GM19468 (cell line): ENCODE results near the gene NKTR.

Experiments used
- ATAC-seq: cut with Tn5 transposase; IDR thresholded peaks from one replicate; pipeline ENCODE4 v1.9.1; 2021; ENCODE audit warnings: mild to moderate bottlenecking, moderate library complexity, moderate number of reproducible peaks; ENCODE audit not compliant: unreplicated experiment; ENCODE audit errors: extremely low read depth

NKTR gene

DNA sequence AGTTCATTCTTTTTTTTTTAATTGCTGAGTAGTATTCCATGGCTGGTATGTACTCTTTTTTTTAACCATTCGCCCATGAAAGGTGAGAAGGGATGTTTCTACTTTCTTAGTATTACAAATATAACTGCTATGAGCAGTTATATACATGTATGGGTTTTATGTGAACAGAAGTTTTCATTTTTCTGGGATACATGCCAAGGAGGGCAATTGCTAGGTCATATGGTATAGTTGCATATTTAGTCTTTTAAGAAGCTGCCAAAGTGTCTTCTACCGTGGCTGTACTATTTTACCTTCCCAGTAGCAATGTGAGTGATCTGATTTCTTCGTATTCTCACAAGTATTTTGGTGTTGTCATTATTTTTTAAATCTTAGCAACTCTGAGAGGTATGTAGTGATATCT lies 73.7 kb downstream of the NKTR start:
- no peak for ATAC-seq

DNA sequence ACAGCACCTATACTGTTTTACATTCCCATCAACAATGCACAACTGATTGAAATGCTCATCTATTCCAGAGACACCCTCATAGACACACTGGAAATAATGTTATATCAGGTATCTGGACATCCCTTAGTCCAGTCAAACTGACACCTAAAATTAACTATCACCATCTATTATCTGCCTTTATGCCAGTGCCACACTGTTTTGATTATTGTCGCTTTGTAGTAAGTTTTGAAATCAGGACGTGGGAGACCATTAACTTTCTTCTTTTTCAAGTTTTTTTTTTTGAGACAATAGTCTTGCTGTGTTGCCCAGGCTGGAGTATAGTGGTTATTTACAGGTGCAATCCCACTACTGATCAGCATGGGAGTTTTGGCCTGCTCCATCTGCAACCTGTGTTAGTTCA lies 75.4 kb downstream of the NKTR start:
- no peak for ATAC-seq

DNA sequence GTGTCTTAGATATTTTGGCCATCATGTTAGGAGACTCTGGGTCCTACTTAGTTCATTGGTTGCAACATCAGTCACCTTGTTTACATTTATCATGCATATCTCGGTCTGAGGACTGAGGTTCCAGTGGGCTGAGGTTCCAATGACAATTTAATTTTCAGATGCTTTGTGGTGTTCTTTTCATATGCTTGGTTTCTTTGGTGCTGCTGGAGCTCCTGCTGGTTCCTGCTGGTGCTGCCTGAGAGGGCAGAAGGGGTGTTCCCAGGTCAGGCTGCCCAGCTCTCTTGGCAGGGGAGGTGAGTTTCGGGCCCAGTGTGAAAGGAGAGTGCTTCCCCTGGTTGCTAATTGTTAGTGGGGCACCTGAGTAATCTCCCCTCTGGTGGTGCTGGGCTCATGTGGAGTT lies 78.0 kb downstream of the NKTR start:
- ATAC-seq: no peak

DNA sequence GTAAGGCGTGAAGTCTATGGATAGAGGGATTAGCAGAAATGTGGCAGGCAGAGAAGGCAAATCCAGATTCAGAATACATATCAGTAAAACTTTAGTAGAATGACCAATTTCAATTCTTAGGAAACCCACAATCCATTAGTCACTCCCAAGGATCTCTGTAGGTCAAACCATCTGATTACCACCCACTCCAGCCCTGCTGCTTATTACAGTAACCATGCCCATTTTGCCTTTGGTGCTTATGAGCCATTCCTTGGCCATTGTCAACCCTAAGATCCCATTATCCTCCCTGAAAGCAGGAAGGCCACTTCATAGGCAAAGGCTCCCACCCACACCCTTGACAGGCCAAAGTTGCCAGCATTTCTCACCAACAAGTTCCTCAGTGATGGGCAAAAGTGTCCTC lies 79.8 kb downstream of the NKTR start:
- ATAC-seq: no peak

DNA sequence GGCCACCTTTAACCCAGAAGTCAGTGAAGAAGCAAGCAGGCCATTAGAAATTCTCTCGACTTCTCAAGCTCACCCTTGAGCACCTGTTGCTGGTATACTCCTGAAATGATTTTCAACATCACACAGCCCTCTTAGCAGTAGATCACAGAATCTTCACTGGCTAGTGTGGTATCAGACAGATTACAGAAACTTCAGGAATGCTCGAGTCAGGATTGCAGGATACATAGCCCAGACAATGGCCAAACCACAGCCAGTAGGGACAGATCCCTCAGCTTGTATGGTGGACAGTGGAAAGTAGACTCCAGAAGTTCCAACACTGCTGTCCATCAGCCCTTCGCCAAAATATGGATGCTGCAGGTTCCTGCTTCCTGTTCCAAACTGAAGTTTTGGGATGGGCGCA lies 80.3 kb downstream of the NKTR start:
- ATAC-seq: no peak

DNA sequence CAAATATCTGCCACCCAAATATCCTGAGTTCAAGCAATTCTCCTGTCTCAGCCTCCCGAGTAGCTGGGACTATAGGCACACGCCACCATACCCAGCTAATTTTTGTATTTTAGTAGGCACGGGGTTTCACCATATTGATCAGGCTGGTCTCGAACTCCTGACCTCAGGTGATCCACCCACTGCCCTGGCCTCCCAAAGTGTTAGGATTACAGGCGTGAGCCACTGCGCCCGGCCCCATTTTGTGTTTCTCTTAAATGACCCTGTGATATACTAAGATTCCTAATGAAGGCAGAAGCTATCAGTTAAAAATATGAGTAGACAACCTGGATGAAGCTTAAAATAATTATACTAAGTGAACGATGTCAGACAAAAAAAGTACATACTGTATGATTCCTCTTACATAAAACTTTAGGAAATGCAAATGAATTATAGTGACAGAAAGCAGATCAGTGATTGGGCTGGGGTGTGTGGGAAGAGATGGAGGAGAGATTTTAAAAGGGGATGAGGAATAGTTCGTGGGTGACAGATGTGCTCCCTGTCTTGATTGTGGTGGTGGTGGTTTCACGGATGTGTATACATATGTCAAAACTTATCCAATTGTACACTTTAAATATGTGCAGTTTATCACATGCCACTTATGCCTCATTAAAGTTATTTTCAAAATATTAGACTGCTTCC lies 81.0 kb downstream of the NKTR start:
- no peak for ATAC-seq

DNA sequence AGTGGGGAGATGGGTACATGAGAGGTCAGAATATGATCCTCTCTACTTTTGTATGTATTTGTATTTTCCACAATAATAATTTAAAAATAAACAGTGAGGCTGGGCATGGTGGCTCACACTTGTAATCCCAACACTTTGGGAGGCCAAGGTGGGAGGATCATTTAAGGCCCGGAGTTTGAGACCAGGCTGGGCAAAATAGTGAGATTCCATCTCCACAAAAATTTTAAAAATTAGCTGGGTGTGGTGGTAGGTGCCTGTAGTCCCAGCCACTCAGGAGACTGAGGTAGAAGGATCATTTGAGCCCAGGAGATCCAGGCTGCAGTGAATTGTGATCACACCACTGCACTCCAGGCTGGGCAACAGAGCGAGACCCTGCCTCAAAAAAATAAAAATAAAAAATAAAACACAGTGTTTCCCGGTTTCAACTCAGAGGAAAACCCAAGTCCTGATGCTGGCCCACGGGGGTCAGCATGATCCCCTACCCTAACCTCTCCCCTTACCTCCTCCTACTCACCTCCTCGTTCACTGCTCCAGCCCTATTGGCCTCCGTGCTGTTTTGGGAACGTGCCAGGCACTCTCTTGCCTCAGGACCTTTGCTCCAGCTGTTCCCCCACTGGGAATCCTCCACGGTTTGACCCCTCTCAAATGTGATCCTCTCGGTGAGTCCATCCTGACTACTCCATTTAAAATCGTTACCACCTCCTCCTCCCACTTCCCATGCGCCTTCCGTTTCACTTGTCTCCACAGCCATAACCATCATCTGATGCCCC lies 82.0 kb downstream of the NKTR start:
- no peak for ATAC-seq

DNA sequence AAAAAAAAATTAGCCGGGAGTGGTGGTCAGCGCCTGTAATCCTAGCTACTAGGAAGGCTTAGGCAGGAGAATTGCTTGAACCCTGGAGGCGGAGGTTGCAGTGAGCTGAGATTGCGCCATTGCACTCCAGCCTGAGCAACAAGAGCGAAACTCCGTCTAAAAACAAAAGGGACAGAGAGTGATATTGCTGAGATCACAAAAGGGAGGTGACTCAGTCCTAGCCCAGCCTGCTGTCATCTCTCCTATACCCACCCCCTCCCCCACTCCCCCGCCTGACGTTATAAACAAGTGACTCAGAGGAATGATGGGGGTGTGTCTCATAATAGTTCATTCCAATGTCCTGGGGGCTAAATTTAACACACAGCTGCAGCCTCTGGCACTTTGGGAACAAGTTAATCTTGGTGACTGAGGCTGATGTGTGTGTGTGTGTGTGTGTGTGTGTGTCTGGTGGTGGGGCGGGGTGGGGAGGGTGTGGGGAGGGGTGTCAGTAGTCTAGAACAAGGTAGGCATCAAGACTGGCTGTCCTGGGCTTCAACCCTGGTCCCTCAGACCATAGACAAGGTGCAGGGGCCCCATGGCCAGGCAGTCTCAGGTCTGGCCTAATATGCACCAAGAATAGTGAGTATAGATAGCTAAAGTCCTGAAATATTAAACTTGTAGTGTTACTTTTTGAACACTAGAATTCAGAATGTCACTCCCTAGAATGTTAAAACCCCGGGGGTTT lies 83.6 kb downstream of the NKTR start:
- no peak for ATAC-seq

DNA sequence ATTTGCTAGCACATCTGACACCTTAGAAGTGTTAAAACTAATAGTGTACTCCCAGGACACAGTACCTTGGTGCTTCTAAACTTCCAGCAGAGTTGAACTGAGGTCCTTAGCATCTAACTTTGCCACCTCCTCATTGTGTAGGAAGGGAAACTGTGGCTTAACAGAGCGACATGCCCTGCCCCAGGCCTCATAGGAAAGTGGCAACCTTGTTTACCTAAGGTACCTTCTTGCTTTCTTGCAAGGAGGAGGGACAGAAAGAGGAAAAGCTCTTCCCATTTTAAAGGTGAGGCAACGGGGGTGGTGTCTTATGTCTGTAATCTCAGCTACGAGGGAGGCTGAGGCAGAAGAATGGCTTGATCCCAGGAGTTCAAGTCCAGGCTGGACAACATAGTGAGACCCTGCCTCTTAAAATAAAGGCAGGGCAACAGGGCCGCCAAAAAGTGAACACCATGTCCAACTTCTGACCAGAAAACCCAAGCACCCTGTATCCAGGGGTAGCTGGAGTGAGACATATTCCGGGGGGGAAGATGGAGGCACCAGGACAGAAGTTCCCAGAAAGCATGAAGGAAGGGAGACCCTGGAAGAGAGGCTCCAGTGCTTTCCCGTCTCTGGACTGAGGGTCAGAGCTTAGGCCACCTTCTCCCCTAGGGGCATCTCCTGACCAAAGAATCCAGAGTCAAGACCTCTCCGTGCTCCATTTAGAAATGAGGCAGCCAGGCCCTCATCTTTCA lies 84.3 kb downstream of the NKTR start:
- no peak for ATAC-seq

DNA sequence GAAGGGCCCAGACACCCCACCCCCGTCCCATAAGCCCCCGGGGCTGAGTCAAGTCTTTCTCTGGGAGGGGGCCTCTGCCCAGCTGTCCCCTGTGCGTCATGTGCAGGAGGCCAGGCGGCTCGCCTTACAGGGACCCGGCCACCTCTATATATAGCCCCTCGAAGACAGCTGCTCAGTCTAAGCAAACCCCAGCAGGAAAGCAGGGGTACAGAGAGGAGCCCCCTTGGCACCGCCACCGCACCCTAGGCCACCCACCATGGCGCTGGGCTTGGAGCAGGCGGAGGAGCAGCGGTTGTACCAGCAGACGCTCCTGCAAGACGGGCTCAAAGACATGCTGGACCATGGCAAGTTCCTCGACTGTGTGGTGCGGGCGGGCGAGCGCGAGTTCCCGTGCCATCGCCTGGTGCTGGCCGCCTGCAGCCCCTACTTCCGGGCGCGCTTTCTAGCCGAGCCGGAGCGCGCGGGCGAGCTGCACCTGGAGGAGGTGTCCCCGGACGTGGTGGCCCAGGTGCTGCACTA lies 84.9 kb downstream of the NKTR start, which contains the start of gene KLHL40:
KLHL40 (plus strand) TSS at position 175 of the 519 bp plus-strand sequence; CDS start at position 257, 82 bp downstream.
- ATAC-seq: no peak

DNA sequence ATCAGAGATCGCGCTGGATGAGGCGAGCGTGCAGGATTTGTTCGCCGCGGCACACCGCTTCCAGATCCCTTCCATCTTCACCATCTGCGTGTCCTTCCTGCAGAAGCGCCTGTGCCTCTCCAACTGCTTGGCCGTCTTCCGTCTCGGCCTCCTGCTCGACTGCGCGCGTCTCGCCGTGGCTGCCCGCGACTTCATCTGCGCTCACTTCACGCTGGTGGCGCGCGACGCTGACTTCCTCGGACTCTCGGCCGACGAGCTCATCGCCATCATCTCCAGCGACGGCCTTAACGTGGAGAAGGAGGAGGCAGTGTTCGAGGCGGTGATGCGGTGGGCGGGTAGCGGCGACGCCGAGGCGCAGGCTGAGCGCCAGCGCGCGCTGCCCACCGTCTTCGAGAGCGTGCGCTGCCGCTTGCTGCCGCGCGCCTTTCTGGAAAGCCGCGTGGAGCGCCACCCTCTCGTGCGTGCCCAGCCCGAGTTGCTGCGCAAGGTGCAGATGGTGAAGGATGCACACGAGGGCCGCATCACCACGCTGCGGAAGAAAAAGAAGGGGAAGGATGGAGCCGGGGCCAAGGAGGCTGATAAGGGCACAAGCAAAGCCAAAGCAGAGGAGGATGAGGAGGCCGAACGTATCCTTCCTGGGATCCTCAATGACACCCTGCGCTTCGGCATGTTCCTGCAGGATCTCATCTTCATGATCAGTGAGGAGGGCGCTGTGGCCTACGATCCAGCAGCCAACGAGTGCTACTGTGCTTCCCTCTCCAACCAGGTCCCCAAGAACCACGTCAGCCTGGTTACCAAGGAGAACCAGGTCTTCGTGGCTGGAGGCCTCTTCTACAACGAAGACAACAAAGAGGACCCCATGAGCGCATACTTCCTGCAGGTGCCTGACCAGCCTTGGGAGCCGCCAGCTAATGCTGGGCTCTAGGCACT lies 85.7 kb downstream of the NKTR start:
- ATAC-seq: no peak

DNA sequence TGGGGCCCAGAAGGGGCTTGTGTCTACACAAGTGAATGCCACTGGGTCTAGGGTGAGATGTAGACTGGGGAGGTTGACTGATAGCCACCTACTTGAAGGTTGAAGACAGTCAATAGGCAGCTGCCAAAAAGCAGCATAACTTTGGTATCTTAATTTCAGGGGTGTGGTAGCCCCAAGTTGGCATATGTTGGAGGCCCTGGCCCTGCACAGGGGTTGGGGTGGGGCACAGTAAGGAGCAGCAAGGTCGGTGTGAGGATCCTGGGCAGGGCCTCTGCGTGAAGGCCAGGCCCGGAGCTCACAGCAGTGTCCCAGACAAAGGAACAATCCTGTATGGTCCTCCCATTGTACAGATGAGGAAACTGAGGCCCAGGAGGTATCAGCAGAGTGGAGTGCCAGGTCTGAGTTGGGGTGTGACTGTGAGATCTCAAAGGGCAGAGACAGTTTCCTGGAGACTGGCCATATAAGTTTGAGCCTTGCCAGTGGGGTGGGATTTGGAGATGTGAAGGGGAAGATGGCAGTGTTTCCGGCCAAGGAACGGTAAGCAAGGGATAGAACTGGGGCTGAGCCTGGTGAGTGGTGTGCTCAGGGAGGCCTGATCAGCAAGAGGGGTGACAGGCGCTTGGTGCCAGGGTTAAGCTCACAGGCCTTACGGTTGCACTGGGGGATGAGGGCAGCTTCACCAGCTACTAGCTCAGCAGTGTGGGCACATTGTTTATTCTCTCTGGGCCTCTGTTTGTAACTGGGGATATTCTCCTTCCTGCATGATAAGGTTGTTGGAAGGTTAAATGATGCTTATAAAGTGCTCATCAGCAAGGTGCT lies 86.6 kb downstream of the NKTR start:
- no peak for ATAC-seq

DNA sequence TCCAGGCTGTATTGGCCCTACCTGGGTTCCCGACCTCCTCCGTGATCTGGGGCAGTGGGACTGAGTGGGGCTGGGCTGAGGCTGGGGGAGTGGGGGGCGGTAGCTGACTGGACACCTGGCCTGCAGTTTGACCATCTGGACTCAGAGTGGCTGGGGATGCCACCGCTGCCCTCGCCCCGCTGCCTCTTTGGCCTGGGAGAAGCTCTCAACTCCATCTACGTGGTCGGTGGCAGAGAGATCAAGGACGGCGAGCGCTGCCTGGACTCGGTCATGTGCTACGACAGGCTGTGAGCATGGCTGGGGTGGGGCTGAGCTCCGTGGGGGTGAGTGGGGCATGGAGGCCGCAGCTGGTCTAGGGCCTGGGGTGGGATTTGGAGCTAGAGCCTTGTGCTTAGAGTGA lies 87.5 kb downstream of the NKTR start:
- ATAC-seq: no peak

DNA sequence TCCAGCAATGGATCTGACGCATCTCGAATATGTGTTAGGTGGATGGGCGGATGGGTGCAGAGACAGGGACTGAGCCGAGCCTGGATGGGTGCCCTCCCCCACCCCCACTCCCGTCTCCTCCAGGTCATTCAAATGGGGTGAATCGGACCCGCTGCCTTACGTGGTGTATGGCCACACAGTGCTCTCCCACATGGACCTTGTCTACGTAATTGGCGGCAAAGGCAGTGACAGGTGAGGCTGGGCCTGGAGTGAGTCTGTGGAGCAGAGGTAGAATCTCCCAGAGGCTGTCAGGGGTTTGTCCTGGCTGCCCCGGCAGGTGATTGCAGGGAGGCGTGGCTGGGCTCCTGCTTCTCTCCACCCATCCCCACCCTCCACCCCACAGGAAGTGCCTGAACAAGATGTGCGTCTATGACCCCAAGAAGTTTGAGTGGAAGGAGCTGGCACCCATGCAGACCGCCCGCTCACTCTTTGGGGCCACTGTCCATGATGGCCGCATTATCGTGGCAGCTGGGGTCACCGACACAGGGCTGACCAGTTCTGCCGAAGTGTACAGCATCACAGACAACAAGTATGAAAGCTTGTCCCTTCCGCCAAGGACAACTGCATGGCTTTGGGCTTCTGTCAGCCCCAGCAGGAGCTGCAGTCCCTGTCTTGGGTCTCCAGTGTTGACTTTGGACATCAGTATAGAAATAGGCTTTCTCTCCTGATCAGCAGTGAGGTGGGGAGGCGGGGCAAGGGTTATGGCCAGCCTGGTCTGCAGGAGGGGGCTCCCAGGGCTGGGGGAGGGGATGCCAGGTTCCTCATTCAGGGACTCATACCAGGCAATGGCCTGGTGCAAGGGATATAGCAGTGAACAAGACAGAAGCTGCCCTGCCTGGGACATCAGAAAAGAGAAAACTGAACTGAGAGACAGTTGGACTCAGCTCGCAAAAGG lies 88.3 kb downstream of the NKTR start:
- ATAC-seq: no peak

DNA sequence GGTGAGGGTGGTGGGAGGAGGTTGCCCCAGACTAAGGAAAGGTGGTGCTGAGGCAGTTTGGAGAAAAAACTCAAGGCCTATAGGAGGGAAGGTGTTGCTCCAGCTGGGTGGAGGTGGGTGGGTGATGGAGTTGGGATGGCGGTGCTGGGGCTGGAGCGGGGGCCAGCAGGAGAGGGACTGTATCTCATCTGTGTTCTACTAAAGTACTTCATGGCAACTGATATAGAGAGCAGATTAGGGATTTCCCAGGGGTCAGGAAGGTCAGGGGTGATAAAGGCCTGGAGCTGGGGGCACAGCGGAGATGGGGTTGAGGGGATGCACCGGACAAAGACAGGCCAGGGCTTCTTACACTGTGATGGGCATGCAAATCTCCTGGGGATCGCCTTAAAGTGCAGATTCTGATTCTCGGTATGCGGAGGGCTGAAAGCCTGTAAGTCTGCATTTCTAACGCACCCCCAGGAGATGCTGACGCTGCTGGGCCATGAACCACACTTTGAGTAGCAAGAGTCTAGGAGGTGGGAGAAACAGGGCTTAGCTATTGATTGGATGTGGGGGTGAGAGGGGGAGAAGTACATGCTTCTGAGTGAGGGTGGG lies 89.0 kb downstream of the NKTR start:
- no peak for ATAC-seq

DNA sequence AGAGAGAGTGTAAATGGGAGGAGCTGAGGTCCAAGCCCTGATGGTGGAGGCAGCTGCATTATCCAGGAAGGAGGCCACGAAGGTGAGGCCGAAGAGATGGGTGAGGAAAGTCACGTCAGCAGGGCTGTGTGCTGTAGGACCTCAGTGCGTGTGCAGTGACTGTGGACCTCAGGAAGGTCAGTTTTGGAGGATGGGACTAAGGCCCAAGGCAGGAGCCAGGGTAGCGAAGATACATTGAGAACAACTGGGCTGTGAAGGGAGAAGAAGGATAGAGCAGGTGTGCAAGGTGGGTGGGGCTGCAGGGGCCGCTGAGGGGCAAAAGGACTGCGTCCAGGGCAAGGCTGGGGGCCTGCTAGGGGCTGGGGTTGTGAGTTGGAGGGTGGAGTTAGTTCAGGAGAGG lies 89.7 kb downstream of the NKTR start:
- ATAC-seq: no peak
